T-helper 22 cell (primary cell): ENCODE measurements around the gene WDSUB1.

Experiments
- DNase-seq: peaks from one replicate; pipeline ENCODE4 v3.0.0-alpha.2; 2020; ENCODE audit warnings: low read depth

WDSUB1 gene

DNA sequence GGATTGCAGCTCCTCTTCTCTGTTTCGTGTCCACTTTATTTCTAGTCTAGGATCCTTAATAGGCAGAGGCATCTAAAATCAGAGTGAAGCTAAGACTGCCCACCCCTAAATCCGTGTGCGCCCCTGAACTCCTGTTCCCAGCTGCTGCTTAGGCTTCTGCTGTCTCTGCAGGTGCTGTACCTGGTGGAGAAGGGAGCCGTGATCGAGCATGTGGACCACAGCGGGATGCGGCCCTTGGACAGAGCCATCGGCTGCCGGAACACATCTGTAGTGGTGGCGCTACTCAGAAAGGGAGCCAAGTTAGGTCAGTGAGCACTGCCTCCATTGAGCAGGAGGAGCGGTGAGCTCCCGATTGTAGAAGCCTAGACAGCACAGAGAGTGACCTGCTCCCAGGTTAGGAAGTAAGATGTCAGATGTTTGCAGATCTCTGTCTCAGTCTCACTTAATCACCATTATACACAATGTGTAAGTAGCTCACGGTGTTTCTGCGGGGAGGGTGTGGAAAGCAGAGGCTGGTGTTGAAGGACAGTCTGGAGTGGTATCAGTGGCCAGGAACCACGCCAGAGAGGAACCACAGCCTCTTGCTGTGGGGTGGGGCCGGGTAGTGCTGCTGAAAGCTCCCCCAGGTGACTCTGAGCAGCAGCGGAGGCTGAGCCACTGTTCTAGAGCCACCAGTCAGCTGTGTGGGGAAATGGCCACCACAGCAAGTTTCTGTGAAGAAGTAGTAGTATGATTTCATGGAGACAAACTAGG lies 62.3 kb downstream of the WDSUB1 start:
- DNase-seq: no peak

DNA sequence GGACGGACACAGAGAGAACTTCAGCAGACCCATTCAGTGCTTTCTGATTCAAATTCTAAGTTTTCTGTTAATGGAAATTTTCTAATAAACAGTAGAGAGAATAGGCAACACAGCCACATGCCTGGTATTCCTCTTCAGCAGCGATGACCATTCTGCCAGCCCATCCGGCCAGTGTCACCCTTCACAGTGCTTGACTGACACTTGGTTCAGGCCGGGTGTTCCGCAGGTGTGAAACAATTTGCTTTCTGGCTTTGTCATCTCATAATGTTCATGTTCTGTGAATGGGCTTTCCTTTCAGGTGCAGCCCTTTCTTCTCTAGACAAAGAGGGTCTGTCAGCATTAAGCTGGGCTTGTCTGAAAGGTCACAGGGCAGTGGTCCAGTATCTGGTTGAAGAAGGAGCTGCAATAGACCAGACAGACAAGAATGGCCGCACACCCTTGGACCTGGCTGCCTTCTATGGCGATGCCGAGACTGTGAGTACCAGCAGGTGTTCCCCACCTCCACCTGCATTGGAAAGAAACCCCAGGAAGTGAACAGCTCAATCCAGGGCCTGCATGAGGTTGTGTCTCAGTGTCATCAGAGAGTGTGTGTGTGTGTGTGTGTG lies 67.0 kb downstream of the WDSUB1 start:
- no peak for DNase-seq

DNA sequence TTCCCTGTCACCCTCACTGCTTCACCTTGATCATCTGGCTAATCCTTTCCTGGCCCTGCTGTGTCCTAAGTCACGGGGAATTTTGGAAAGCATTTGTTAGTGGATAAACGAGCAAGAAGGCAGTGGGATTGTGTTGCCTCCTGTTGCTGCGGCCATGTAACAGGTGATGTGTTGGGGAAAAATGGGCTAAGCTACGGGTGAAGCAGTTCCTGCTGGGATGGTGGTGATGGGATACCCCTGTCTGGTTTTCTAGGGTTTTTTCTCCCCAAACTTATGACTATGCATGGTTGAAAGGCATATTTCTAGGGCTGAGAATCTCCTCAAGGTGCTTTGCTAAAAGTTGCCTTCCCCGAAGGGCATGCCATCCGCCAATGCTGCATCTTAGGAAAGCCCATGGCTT lies 68.1 kb downstream of the WDSUB1 start:
- no peak for DNase-seq

DNA sequence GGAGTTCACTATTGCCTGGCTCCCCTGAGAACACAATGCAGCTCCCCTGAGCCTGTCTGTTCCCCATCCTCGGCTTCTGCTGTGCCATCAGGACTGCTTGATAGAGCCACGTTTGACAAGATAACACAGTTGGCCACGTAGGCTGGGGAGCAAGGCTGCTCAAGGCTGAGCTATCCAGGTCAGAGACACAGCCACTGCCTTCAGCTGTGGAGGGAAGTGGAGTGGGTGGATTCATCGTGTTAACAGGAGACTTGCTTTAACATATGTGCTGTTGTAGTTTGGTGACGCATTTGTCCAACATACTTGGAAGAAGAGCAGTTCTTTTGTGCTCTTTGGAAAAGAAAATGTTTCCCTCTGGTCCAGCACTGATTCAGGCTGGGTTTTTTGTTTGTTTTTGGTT lies 68.8 kb downstream of the WDSUB1 start:
- DNase-seq: no peak

DNA sequence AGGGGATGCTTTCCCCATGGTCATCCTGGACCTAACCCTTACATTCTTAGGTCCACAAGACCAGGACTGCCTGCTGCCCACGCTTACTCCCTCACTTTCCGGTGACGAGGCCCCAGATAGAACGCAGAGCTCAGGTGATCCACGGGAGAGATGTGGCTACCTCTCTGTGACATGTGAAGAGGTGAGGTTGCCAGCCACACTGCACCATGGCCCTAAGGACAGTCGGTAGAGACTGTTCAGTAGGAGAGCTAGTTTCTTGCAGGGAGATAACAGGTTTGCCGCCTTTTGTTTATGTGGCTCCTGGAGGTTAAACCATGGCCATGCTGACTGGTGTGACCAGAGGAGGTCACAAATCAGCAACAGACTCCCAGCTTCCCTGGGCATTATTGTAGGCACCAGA lies 71.4 kb downstream of the WDSUB1 start:
- no peak for DNase-seq

DNA sequence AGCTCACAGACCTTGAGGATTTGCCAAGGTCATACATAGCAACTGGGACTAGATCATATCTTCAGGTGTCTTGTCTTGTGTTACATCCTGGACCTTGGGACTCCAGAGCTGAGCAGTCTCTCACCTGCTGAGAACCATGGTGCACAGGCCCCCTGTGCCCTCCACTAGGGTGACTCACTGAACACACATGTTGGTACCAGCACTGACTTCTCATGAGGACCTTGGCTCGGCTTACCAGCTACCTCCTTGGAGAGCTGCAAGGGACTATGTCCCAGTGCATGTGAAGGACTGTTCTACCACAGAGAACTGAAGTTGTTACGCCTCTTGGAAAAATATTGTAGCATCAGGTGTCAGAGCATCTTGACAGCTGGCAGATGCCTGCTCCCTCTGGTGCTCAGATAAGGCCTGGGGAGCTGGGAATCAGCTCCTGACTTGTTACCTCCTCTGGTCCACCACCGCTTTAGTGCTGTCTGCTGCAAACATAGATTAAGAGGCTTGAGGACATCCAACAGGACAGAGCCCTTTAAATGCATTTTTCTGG lies 72.1 kb downstream of the WDSUB1 start:
- DNase-seq: no peak

DNA sequence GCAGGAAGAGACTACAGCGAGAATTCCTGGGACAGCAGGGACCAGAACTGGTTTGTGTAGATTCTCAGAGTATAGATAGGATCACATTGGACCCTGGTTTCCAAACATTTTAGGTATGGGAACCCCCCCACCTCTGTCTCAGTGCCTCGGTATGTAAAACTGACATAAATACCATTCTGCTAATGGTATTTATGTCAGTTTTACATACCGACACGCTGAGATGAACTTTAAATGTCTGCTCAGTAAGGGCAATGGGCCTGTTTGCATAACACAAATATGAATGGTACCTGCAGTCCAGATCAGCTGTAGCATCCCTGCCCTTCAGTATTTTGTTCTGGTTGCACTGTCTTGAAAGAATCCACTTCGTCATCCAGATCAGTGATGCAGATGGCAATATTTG lies 73.2 kb downstream of the WDSUB1 start:
- DNase-seq: no peak

DNA sequence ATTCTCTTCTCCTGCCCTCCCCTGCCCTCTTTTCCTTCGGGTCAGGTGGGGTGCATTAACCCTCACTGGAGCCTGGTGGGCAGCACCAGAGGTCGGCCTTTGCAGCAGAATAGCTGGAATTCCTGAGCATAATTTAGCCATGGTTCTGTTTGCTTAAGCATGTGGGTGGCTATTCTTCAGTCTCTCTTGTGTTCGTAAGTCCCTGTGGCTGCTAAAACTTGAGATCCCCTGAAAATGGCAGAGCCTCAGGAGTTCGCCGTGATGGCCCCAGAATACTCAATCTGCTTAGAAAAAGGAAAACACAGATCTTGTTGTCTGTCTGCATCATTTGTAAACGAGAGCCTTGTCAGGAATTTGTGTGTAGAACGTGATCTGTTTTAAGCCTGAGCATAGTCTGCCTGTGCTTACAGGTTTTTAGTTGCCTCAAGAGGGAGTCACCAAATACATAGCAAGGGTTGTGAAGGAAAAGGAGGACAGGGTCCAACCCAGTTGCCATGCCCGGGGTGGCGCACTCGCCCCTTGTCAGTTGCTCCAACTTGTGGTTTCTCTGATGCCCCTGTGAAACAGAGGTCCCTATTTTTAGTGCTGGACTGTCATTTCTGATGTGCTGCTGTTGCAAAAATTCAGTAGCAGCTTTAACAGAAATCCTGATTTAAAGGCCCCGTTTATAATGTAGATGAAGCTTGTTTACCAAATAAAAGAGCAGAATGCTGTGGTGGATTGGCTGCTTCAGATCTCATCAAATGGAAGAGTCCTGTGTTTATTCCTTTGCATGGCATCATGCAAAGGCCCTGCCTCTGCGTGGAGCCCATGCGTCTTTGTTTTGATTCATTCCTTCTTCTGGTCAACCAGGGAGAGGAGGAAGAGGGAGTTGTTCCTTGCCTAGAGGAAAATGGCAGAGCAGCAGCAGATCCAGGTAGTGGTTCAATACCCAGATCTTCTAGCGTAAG lies 74.8 kb downstream of the WDSUB1 start:
- no peak for DNase-seq

DNA sequence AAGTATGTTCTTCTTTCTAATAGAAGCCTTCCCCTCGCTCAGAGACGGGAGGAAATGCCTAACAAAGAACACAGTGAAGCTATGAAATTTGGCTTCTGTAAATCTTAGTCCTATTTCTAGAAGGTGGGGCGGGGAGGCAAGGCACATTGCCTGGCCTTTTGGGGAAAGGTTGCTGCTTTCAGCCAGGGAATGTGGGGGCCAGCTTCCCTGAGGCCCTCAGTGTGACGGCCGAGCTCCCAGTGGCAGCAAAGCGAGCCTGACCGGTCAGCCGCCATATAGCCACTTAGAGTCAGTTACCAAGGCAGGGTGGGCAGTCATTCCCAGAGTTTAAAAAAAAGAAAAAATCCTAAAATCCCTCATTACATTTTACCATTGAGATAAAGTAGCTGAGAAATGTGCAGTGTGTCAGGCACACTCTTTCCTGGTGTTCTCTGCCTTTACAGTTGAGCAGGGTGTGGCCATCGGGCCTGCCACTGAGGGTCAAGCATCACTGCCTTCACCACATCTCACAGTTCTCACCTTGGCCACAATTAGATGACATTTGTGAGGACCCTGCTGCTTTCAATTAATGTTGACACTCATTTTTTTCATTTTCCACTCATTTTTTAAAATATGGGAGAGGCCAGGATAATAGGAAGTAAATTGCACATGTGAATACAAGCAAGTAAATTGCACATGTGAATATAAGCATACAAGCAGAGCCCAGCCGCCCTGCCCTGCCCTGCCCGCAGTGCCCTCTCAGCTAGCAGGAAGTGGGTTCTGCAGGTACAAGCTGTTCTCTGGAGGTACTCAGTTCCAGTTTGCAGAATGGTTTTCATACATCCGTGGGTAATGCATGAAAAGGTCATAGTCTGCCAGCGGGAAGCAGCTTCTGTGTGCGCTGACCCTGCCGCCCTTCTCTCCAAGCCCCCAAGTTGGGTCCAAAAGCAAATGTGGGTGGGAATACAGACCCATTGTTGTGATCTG lies 76.9 kb downstream of the WDSUB1 start:
- DNase-seq: no peak

DNA sequence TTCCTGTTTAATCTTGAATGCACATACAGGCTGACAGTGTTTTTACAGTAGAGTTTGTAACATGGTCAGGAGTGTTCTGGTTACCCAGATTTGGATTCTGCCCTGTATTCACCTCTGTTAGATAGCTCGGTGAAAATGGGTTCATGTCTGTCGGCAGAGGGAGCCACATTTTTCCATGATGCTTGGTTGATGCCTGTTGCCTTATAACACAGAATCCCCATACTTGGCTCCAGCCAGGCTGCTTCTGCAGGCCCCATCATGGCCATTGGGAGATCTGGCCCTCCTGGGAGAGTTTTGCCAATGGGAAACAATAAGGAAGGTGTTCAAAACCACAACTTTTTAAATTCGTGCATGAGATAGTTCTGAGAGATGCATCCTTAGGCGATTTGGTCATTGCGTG lies 78.1 kb downstream of the WDSUB1 start:
- no peak for DNase-seq

DNA sequence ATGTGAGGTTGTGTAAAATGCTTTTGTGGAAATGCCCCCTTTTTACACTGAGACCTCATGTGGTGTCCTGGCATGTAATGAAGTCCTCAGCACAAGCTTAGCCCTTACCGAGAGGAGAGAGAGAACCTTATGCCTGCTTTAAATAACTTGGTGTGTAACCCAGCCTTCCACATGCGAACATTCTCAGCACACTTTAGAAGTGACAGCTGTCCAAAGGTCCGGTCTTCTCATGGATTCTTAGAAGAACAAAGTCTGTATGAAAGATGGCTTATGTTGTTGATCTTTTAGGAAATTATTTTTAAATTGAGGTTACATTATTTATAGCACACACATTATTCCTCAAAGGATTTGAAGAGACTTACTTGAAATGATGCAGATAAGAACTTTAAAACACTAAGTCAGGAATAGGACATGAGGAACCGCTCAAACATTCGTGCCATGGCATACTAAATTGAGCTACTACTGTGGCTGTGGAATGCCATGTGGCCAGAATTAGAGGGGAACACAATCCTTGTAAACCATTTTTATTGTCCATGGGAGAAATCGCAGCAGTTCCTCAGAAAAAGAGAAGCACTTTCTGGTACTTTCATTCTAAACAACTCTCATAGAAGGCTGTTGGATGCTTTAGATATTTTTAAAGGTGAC lies 79.6 kb downstream of the WDSUB1 start:
- DNase-seq: no peak

DNA sequence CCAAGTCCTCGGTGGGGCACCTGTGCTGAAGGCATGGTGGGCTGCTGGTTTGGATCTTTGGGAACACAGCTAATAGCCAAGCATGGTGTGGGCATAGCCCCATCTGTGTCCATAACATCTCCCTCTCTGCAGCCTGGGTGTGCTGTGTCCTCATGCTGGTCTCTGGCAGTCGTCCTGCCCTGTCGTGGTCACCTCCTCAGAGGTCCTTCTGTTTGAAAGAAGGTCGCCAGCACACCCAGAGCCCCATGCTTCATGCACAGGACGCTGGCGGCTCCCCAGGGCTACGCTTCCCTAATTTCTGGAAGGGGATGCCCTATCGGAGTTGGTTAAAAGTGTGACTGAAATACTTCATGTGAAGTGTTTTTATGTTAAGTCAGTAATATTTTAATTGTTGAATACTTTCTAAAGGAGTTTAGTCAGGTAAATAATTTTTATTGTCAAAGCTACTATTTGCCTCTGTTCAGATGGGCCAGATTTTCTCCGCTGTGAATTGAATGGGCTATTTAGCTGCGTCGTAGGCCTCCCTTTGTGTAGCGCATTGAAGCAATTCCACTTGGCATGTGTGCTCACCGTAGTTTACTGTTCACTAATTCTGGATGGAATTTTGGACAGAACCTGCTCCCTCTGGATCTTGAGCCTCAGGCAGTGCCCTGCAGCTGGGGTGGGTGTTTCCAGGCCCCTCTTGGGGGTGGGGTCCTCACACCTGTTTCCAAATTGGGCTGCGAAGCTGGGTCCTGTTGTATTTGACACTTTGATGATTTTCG lies 81.9 kb downstream of the WDSUB1 start:
- no peak for DNase-seq

DNA sequence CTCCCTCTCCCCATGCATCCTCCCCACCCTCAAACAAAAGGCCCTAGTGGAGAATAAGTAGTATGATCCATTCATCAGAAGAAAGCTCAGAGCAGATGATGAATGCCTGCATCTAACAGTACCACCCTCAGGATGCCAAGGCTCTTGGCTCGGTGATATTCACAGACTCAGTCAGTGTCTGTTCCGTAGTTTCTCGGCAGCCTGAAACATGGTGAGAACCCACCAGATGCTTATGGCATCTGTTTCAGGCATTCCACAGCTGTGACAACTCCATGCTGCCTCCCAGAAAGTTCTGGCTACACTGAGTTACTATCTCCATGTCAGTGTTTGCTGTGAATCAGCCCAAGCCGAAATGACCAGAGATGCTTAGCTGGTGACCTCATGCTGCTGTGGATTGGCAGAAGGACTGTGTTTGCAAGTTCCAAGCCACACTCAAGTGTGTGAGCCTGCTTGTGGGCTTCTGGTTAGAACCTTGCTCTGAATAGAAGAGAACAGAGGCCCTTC lies 83.9 kb downstream of the WDSUB1 start:
- DNase-seq: no peak

DNA sequence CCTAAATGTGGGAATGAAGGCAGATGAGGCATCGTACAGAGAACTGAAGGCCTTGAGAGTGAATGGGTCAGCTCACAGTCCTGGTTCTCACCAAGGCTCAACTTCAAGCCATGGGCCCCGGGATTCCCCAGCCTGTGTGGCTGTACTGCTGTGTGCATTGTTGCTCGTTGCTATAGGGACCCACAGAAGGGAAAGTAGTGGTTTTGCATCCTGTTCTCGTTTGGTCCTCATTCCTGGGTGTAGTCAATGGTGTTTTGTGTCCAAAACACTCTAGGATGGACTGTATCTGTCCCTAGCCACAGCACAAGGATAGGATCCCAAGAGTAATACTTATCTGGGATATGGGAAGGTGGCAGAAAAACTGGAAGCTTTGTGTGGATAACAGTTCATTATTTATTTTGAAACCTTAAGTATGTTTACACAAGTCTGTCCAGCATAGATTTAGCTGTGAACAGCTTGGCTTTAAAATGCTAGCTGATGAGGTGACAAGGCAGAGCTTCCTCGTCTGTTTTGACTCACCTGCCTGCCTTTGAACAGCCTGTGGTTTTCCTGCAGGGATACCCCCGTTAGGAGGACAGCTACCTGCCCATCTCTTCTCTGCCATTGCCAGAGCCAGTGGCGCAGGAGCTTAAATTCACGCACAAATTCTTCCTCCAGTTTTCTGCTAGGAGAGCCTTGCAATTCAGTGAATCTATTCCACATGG lies 85.0 kb downstream of the WDSUB1 start:
- no peak for DNase-seq

DNA sequence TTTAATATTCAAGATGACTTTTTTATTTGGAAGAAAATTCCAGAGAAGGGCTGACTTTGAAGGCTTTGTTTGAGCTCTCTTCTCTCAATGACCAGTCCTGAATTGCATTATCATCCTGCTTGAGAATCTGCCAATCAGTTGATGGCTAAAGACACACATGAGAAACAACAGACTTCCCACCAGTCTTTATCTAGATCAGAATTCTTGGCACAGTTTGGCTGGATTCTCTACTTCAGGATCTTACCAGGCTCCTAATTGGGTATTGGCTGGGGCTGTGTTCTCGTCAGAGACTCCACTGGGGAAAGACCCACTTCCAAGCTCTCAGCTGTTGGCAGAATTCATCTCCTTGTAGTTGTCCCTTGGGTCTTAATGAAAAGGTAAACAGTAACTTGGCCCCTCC lies 86.0 kb downstream of the WDSUB1 start:
- DNase-seq: no peak

DNA sequence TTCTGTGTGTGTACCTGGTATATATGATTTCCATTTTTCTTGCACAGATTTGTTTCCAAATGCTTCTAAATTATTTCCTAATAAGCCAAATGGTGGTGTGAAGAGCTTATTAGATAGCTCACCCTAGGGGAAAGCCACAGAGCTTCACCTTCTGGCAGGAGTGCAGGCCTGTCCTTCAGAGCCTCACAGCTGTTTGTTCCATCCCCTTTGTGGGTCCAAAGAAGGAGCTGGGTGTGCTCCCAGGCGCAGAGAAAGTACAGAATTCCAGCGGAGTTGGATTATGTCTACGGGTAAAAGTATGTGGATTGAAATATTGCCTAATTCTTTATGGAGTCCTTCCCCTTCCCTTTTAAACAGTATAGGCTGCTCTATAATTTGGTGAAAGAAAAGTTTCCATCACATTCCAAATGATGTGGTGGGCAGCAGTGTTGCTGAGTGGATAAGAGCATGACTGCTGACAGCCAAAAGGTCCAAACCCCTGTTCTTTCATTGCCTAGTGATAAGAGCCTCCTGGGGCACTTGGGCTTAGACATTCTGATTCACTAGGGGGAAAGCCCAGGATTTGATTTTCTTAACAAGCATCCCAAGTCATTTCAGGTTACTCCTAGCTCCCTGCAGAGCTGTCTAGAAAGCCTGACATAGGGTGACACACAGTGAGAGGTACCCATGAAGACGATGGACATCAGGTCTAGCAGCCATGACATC lies 86.6 kb downstream of the WDSUB1 start:
- DNase-seq: no peak

DNA sequence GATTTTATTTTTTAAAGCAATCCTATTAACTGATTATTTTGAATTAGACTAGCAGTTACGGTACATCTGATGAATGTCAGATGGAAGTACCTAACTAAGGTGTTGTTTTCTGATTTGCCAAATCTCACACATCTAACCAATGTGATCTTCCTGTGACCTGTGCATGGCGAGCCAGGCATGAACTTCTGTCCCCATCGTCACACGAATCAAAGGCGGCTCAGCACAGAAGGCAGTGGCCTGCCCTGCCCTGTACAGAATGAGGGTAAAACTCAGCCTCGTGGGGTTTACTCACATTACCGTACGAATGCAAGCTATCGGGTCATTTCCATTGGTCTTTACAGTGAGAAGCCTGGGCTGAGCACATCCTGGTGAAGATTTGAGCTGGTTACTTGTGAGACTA lies 87.3 kb downstream of the WDSUB1 start:
- DNase-seq: no peak

DNA sequence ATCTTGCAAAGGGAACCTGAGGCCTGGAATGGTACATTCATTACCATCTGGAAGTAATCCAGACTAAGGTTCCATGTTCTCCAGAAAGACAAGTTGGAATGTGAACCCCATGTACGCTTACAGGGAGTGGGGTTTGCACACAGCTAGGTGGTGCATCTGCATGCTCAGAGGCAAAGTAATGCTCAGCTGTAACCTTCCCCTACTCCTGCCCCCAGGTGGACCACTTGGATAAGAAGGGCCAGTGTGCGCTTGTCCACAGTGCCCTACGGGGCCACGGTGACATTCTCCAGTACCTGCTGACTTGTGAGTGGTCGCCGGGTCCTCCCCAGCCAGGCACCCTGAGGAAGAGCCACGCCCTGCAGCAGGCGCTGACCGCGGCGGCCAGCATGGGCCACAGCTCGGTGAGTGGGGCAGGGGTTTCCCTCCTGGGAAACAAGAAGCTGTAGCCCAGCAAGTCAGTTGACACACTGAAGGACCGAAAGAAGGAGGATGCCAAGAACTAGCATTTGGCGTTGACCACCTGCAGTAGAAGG lies 90.0 kb downstream of the WDSUB1 start:
- DNase-seq: no peak
